Measurements from ENCODE around the gene RBM20. TPM values are rescaled to one million over a fixed set of nuclear protein-coding genes. Genes with fewer than 3 reads are reported as not detected.
A peak's percentile ranks its signal among the peaks of the same experiment; 100 is the strongest.
"Not testable (repeated sequence)": the region's sequence is repeated elsewhere in the genome, so short reads cannot be mapped to it uniquely, and the experiment has no call there.

Gene RBM20
- total RNA-seq, 1 donor from 2014 or later, result 4.6 TPM

DNA sequence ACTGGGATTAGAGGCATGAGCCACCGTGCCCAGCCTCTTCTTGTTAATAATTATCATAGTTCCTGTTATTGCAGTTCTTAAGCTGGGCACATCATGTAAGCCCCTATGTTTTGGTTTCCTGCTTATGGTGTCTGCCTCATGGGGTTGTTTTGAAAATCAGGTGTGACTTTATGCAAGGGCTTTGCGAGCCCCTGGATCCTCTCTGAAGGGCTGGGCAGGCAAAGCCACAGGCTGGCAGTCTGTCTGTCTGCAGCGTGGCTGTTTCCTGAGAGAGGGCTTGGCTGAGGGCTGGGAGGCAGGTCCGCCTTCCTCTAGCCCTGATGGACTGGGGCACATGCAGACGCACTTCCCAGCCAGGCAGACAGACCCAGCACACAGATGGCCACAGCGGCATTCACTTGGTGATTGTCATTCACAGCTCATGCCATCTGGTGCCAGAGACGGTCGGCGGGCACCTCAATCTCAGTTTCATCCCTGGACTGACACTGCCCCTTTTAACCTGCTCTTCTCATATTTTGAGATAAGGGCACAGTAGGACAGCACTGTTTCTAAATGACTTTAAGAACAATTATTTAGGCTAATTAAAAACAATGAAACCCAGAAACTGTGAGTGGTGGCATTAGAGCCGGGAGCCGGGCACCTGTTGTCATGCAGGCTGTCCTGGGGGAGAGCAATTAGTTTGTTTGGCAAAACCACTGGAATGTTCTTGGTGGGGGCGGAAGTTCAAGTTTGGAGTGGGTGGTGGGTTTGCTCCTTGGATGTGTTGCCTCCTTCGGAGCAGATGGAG is 35.5 kb downstream of the RBM20 start:
- no peak for DNase-seq

DNA sequence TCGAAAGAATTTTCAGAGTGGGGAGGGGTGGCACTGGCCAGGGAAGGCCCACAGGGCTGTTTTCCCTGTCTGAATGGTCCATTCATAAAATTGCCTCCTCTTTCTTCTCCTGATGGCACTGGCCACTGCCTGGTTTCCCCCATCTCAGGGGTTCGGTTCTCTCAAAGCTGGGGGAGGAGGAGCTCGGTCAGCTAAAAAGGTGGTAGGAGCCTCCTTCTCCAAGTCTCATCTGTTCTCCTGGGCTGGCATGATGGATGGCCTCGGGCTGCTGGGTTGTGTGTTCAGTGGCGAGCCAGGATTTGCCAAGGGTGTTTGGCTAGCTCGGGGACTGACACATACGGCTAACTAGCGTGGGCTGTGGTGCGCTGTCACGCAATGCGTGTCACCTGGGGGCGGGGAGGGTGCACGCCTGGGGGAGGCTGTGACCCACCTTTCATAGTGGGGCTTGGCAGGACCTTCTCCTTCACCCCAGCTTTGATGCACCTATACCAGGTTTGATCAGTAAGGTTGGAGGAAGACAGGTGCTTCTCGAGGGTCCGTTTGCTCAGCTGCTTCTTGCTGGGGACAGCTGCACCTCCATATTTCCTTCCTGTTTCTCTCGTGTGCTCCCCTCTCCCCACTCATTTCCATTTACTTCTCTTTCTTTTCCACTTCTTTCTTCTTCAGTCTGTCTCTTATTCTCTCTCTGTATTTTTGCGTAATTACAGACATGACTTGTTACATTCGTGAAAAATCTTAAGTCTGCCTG is 36.3 kb downstream of the RBM20 start:
- no peak for DNase-seq

DNA sequence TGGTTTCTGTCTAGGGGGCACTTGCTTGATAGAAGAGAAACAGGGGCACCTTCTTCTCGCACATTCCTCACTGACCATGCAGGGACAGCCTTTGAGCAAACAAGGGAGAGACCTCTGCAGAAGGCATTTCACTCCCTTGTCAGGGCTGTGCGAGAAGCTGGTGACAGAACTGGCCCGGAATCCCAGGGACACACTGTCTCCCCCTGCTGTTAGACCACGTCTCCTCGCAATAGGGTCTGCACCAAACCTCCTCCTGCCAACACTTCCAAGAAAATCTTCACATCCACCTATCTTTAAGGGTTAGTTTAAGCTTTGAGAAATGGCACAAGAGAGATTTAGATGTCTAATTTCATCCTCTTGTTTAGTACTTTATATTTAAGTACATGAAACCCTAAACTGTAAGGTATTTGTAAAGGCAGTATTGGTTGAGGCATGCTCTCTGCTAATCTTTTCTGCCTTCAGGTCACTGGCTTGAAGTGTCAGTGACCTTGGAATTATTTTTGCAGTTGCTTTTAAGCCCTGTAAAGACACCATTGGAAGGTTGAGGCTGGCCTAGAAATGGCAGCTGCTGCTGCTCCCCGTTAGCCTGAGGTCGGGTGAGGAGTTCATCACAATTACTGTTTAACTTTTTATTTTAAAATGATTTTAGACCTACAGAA is 37.0 kb downstream of the RBM20 start:
- peak; percentile 57 for DNase-seq

DNA sequence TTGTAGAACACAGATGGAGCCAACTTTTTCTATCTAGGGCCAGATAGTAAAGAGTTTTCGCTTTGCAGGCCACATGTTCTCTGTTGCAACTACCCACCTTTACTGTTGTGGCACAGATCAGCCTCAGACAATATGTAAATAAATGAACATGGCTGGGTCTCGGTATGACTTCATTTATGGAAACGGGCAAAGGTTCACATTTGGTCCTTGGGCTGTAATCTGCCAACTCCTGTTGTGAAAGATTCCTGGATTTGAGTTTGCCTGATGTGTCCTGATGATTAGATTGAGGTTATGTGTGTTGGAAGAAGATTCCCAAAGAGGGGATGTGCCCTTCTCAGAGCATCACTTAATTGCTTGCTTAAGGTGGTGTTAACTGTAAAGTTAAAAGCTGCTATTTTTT is 38.2 kb downstream of the RBM20 start:
- no peak for DNase-seq

DNA sequence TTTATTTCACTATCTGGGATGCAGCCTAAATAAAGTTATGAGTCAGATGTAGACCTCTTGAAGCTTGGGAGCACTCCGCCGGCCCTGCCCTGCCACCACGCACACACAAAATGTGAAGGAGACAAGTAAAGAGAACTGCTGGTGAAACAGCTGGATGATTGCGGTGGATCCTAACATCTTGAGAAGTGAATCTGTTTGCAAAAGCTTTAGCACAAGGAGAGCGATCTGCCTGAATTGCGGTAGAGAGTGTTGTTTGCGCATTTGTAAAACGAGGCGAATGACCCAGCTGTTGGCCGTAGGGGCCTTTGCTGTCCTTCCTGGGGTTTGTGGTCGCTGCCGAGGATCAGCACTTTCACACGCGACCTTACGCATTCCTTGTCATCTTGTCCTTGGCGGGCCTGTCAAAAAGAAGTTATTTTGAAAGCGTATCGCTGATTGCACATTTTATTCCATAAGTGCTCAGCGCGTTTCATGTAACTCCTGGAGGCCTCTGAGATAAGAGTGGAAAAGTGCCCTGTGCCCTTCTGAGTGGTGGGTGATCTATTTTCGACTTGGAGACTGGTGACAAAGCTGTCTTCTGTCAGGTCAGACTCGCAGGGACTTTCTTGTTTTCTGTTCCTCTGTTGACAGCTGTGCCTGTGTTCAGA is 40.8 kb downstream of the RBM20 start:
- no peak for DNase-seq

DNA sequence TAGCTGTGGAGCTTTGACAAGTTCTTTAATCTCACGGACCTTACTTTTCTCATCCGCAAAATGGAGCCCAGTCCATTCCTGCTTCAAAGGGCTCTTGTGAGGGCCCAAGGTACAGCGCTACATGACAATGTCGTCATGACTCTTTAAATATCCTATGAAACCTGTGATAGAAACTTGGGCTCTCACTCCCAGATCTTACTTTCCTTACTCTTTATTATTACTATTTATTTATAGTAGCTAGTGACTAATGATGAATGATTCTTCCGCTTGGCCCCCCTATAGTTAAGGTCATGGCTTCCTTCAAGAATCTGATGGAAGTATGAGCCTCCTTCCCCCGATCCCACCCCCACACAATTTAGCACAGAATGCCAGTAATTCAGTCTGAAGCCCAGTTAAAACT is 41.9 kb downstream of the RBM20 start:
- DNase-seq, result no peak

DNA sequence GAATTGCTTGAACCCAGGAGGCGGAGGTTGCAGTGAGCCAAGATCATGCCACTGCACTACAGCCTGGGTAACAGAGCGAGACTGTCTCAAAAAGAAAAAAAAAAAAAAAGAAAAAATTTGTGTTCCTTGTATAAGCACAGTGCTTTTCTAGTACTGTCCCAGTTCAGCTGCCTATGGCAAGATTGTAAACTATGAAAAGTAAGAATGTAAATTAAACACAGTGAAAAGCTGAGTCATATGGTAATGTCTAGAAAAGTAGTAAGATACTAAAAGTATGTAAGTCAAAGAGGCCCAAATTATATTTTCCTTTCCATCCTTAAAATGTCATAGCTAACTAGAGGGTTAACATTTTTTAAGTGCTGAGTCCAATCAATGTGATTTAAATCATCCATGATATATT is 42.8 kb downstream of the RBM20 start:
- DNase-seq, result no peak

DNA sequence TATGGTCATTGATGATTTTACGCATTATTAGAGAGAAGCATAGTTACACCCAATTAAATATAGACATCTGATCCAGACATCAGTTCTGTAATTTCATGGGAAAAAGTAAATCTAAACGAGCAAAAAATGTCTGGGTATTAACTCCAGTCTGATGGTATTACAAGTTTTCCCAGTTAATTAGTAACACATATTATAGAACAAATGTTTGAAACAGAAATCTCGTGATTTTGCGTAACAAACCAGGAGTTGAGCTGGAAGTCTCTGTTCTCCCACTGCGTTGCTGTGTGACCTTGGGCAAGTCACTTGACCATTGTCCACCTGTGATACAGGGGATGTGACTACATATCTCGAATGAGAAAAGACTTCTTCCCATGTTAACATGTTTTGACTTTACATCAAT is 43.3 kb downstream of the RBM20 start:
- no peak for DNase-seq

DNA sequence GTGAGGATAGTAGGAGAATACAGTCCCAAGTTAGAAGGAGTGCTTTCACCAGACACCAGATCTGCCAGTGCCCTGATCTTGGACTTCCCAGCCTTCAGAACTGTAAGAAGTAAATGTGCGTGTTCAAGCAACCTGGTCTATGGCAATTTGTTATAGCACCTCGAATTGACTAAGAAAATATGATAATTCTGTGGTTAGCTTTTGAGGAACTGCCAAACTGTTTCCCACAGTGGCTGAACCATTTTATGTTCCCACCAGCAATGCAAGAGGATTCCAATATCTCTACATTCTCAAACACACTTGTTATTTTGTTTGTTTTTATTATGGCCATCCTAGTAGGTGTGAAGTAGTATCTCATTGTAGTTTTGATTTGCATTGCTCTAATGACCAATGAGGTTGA is 47.0 kb downstream of the RBM20 start:
- no peak for DNase-seq

DNA sequence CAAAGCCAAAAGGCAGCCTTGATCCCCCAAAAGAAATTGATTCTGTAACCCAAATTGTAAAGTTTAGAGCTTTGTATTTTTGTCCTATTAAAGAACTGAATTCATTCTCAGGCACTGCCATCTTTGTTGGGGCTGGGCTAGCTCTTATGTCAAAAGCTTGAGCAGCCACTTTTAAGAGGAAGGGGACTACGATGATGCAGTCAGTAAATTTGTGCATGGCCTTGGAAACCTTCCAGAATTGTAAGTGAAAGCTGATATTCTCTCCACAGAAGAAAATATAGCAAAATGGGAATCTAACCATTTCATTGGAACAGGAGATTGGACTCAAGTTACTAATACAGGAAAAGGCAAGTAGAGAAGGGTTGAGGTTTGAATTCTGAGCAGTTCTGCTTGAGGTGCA is 50.1 kb downstream of the RBM20 start:
- DNase-seq, result no peak

DNA sequence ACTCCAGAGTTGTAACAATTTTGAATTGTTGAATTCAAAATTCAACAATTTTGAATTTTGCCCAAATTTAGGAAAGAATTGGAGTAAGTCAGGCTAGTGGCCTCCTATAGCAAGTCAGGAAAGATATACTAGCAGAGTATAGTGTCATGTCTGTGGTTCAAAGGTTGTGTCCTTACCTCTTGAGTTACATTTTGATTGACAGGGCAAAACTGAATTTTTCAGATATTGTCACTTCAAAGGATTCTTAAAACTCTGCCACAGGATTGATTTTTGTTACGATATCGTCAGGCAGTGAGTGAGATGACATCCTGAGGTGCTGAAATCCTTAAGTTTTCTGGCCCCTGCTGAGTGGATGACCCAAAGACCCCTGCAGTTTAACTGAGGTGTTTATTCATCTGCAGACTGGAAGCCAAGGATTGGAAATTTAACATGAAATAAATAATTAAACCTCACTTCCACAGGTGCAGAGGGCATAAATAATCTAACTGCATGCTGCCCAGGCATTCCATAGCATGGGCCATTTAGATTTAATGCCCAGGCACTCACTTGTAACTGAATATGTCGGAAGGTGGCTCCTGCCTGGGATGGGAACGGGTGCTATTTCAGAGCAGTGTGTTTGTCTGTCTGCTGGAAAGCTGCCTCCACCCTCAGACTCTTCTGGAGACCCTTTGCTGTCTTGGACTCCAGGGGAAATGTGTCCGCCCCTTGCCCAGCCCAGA is 50.8 kb downstream of the RBM20 start:
- no peak for DNase-seq

DNA sequence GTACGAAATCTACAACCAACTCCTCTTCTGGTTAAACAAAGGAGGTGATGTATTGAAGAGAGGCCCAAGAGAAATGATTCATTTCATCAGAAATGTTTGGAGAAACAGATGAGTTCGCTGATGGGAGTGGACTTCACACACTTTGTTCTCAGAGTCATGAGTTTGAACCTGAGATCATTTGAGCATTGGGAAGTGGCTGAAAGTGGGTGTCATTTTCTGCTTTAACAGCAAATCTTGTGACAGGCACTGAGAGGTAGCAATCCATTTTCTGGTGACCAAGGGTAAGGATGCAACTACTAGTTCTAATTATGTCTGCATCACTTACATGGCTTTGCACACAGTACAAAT is 51.4 kb downstream of the RBM20 start:
- no peak for DNase-seq

DNA sequence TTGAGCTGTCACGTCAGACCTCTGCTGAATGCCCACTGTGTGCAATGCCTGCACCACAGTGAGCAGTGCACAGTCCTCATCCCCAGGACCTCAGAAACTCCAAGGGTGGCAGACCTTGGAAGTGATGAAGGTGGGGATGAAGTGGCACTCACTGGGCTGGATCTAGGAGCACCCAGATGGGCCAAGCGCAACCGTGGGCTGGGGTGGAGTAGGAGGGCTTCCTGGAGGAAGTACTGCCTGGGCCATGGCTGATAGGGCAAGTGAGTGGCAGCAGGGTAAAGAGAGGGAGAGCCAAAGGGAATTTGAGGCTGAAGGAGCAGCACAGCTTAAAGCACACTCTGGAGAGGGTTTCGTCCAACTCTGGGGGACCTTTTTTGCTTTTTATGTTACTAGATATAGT is 52.3 kb downstream of the RBM20 start:
- no peak for DNase-seq

DNA sequence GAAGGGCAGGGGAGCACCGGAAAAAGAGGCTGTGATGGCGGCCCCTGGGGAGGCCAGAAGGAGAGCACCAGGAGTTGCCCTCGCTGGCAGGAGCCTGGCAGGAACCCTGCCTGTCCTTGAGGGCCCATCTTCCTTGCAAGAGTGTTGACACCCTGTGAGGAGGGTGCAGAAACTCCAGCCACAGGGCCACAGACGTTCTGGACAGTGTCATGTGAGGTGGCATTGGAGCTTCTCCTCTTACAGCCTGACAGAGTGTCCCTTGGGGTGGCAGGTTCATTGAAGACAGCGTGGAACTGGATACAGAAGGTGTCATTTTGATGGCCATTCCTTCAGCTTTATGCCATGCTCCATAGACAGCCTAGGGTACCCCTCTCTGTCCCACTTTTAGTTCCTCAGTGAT is 54.2 kb downstream of the RBM20 start:
- no peak for DNase-seq

DNA sequence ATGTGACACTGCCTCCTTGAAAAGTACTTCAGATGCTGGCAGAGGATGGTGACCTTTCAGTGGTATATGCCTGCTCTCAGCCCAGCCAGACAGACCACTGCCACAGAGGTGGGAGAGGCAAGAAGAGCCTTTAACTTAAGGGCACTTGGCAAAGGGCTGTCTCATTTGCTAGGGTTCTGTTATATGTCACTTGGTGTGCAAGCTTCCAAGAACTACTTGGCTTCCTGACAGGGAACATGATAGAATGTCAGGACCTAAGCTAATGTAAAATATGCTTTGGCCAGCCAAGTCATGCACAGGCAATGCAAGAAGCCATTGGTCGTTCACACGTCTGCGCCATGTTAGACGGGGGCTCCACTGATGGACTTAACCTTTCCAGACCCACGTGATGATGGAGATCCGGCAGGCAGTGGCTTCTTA is 54.7 kb downstream of the RBM20 start:
- DNase-seq, result no peak

DNA sequence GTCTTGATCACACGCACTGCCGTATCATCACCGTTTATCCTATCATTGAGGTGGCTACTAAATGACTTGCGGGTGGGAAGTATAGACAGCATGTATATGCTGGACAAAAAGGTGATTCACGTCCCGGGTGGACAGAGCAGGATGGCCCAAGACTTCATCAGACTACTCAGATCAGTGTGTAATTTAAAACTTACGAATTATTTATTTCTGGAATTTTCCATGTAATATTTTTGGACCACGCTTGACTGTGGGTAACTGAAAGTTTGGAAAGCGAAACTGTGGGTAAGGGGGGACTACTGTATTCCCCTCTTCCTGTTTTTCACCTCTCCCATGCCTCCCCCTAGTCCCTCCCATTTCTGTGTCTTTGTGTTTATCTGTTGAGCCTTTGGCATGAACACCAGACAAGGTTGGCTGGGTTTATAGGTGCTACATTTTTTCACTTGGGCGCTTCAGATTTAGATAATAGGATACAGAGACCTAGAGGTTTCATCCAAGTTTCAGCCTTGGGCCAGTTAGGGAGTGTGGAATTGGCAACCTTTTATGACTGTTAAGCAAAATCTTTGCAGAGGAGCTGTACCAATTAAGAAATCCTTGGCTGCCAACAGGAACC is 55.8 kb downstream of the RBM20 start:
- no peak for DNase-seq

DNA sequence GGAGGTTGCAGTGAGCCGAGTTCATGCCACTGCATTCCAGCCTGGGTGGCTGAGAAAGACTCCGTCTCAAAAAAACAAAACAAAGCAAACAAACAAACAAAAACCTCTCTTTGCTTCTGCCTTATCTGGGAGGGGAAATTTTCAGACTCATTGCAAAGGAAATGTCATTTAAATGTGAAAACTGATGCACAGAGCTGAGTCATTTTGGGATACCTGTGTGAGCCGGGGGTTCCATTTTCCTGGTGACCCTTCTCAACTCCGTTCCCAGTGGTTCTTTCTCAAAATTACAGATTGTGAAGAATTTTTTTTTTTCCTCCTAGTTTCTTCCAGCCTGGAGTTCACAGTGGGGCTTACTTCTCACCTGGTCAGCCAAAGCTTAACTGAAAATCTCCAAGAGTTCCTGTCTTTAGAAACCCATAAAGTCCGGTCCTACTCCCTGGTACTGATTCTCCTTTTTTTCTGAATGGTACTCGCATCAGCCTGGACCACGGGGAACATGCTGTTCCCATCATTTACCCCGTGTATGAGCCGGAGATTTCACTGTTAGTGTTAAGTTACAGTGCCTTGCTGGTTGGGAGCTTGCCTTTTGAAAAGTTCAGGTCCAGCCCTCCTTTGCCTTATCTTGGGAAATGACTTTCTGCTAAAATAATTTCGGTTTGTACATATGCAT is 56.9 kb downstream of the RBM20 start:
- DNase-seq, result no peak

DNA sequence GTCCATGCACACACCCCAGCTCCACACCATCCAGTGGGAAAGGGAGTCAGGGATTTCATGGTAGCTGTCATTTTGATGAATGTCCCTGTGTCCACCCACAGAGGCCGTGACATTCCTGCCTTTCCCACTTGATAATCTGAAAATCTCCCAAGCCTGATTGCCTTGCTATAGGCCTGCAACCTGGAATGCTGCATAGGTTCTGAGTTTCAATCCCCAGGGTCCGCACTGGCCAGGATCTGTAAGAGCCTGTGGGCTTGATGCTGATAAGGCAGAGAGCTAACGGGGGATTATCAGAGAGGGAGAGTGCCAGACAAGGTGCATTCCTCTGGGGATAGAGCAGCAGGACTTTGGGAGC is 57.5 kb downstream of the RBM20 start:
- no peak for DNase-seq

DNA sequence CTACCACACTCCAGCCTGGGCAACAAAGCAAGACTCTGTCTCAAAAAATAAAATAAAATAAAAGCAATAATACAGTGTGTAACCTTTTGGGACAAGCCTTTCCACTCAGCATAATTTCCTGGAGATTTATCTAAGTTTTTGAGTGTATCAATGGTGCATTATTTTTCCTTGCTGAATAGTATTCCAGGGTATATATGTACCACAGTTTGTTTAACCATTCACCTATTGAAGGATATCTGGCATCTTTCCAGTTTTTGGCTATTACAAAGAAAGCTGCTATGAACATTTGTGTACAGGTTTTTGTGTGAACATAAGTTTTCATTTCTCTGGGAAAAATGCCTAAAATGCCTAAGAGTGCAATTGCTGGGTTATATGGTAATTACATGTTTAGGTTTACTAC is 59.9 kb downstream of the RBM20 start:
- DNase-seq, result no peak

DNA sequence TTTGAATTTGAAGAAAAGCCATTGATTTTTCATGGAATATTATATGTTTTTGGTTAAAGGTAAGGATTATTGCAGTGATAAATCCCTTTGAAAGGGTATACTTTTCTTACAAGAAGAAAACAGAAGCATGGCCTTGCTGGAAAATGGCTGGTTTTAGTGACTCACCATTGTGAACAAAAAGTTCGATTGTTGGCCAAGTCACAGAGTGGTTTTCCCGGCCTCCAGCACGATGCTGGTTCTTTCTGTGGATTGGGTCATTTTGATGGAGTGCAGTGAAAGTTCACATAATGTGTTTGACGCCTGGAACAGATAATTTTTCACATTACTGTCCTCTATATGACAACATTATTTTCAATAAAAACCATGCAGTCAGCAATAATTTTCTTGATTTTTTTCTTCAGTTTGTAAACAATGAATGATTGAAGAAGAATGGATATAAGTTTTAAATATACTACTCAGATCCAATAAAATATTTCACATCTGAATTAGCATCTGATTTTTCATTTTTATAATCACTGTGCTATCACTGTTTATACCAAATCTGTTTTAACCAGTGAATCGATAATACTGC is 60.9 kb downstream of the RBM20 start:
- DNase-seq, result no peak

DNA sequence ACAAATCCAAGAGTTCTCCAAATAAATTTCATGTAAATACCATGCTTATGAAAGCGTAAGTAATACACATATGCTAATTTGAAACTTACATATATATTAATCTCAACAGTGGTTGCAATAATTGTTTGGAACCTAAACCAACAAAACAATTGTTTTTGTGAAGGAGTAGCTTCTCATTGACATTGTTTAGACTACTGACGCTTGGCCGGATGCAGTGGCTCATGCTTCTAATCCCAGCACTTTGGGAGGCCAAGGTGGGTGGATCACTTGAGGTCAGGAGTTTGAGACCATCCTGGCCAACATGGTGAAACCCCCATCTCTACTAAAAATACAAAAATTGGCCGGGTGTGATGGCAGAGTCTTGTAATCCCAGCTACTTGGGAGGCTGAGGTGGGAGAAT is 61.5 kb downstream of the RBM20 start:
- not testable (repeated sequence) for DNase-seq

Measured in dermis blood vessel endothelial cell (primary cell).